Kidney tubule cell (primary cell): ENCODE results near the gene TMEM181.
A peak's percentile ranks its signal among the peaks of the same experiment; 100 is the strongest.
"Not testable (repeated sequence)": the region's sequence is repeated elsewhere in the genome, so short reads cannot be mapped to it uniquely, and the experiment has no call there.

Experiments
- DNase-seq: peaks from one replicate; pipeline ENCODE4 v3.0.0-alpha.2; 2018; ENCODE audit warnings: low spot score

TMEM181 gene

GRCh38 chr6:158638324-158638854 lies 78.5 kb downstream of the TMEM181 start:
- DNase-seq, result no peak

DNA sequence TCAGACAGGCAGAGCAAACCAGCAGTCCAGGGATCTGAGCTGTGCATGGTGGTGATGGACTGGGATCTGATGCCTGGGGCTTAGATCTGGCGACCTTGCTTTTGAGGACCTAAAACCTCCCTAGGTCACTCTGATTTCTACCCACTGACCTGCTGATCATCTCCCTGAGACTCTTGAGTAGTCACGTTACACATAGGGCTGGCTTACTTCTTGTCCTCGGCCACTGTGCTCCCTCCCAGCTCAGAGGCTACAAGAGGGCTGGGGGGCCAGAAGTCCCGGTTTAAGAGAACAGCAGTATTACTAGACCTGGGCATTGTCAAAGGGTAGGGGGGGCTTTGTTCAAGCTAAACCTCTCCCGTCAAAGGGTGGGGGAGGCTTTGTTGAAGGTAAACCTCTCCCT lies 79.2 kb downstream of the TMEM181 start:
- no peak for DNase-seq

DNA sequence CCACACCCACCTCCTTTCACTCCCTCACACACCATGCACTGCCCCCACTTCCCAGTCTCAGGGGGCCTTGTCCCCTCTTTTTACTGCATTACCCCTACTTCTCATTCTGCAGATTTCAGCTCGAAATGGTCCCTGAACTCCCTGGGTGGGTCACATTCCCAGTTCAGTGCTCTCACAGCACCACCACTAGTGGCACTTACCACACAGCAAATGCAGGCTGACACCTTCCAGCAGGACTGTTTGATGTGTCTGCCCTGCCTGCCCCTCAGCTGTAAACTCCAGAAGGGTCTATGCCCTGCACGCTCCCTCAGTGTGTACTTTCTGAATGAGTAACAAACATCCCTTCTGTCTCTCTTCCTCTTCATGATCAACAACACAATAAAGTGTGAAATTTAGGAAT lies 80.6 kb downstream of the TMEM181 start:
- no peak for DNase-seq

DNA sequence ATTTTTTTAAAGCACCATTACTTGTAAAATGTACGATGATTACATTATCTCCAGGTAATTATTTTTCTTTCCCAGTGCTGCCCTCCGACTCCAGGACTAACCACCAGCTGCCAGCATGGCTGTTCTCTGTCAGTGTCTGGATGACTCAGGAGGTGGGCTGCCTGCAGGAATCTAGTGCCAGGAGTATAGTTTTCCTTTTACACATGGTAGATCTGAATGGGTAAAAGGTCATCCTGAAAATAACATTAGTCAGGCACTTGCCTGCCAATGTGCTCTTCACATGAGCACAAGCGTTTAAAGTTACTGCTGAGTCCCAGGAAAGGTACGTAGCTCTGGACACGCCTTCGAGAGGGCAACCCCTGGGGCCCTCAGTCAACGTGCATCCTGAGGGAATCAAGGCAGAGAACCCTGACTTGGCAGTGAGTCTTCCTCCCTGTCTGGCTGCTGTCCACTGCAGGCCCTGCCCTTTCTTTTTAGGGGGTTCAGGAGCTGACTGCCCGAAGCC lies 82.3 kb downstream of the TMEM181 start:
- peak; percentile 99 for DNase-seq

DNA sequence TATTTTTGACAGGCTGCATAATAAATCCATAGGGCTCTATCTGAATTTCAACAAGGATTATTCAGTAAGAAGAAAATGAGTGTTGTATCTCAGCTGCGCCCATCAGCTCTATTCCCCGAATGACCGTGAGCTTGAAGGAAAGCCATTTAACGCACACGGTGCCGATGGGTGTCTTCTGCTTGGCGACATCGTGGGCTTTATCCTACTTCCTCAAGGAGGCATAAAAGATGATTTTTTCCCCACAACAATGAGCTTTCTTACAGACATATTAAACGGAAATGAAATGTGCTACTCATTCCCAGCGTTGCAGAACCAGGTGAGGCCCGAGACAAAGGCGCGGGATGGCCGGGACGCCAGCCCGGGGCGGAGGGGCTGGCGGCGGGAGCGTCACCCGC lies 83.9 kb downstream of the TMEM181 start:
- peak; percentile 20 for DNase-seq

GRCh38 chr6:158644231-158645063 lies 84.6 kb downstream of the TMEM181 start, which contains the start of gene DYNLT1:
Gene DYNLT1 (minus strand): TSS chr6:158644743. CDS start chr6:158644708, 35 bp downstream.
- peak; percentile 98 for DNase-seq

GRCh38 chr6:158645064-158646022 lies 85.5 kb downstream of the TMEM181 start:
- peak; percentile 50 for DNase-seq

GRCh38 chr6:158646023-158646910 lies 86.4 kb downstream of the TMEM181 start:
- DNase-seq, result peak; percentile 90

GRCh38 chr6:158647501-158647900 lies 87.6 kb downstream of the TMEM181 start:
- DNase-seq, result peak; percentile 67

GRCh38 chr6:158648682-158649131 lies 88.8 kb downstream of the TMEM181 start:
- DNase-seq, result peak; percentile 95

- DNase-seq, result peak; percentile 99
These were observed 89.6 kb downstream of the TMEM181 start, which contains the start of gene SYTL3 for GRCh38 chr6:158649289-158650143. Gene SYTL3 (plus strand): TSS chr6:158650054. CDS start chr6:158663269, 13,215 bp downstream.

GRCh38 chr6:158651981-158652737 lies 92.3 kb downstream of the TMEM181 start:
- DNase-seq, result not testable (repeated sequence)

DNA sequence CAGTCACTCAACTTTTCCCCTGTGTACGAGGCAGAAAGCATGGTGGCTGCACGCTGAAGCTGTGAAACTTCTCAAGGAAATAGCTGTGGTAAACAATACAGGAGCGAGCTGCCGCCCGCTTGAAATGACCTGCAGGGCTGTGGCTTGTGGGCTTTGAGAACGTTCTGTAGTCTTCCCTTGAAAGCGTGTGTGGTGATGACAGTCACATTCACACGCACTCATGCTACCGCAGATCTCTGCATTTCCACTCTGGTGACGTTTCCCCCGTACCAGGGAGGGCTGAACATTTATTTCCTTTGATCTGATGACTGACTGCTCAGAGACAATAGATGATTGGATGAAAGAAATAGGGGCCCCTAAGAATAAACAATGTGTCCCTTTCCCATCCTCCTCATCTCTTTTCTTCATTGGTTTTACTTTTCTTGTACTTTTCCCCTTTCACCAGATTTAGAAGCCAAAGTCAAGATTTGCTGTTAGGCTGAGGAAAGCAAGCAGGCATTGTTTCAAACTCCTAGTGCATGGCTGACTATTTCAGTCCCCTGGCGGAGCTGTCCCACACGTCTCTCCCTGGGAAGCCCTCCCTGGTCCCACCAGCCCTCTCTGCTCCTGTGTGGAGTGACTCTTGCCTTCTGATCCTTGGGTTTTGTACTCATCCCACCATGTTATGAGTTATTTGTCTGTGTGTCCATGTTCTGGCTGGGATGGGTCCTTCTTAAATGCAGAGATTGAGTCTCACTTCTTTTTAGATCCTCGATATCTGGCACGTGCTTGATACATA lies 93.9 kb downstream of the TMEM181 start:
- DNase-seq, result no peak

GRCh38 chr6:158654498-158654897 lies 94.6 kb downstream of the TMEM181 start:
- DNase-seq, result peak; percentile 82

DNA sequence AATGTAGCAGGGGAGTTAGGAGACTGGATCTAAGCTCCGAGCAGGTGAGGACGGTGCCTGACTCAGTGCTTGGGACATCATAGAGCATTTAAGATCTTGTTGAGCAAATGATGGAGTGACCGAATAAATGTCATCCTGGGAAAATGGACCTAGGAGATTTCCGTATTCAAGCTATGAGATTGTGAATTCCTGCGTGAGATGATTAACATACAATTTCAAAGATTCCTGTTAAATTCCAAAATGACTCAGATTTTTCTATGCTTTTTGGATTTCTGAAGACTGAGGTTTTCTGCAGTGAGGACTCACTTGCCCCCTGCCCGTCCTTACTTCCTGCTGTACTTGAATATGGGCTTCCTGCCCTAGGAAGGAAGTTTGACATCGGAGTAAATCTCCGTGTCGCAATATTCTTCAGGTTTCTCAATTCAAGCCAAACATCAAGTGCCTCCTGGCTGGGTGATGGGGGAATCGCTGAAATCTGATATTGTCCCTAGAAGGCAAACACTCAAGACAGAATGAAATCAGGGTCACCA lies 95.1 kb downstream of the TMEM181 start:
- peak; percentile 38 for DNase-seq

GRCh38 chr6:158655569-158656450 lies 95.9 kb downstream of the TMEM181 start:
- no peak for DNase-seq

- DNase-seq, result peak; percentile 93
These were observed 97.1 kb downstream of the TMEM181 start for GRCh38 chr6:158656986-158657385.
